Measurements from ENCODE around the gene GRID2.

GRCh38 chr4:93053140-93053539 lies 749.4 kb downstream of the GRID2 start:
- TF ChIP-seq, protein P1, sequence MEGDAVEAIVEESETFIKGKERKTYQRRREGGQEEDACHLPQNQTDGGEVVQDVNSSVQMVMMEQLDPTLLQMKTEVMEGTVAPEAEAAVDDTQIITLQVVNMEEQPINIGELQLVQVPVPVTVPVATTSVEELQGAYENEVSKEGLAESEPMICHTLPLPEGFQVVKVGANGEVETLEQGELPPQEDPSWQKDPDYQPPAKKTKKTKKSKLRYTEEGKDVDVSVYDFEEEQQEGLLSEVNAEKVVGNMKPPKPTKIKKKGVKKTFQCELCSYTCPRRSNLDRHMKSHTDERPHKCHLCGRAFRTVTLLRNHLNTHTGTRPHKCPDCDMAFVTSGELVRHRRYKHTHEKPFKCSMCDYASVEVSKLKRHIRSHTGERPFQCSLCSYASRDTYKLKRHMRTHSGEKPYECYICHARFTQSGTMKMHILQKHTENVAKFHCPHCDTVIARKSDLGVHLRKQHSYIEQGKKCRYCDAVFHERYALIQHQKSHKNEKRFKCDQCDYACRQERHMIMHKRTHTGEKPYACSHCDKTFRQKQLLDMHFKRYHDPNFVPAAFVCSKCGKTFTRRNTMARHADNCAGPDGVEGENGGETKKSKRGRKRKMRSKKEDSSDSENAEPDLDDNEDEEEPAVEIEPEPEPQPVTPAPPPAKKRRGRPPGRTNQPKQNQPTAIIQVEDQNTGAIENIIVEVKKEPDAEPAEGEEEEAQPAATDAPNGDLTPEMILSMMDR (conservative IDR thresholded peaks at IDR 0.05; ENCODE audit: low read depth, low read length) = no peak
- TF ChIP-seq EZH2 (IDR thresholded peaks at IDR 0.05; ENCODE audit: low read length, unreplicated experiment) = no peak
